Fibroblast of peridontal ligament (primary cell): Measurements from ENCODE around the gene LBHD1.
"Not testable (repeated sequence)": the region's sequence is repeated elsewhere in the genome, so short reads cannot be mapped to it uniquely, and the experiment has no call there.

Source experiments
- DNase-seq: peaks from one replicate; pipeline ENCODE4 v3.0.0-alpha.2; 2010; ENCODE audit errors: extremely low read depth

LBHD1 gene

GRCh38 chr11:62694455-62695167, 22.5 kb upstream of the LBHD1 start:
- DNase-seq = peak; percentile 89

GRCh38 chr11:62693624-62694023, 21.6 kb upstream of the LBHD1 start:
- DNase-seq = not testable (repeated sequence)

- peak; percentile 98 for DNase-seq
Measured at GRCh38 chr11:62689421-62690183, 17.5 kb upstream of the LBHD1 start, which contains the start of gene LRRN4CL. Gene LRRN4CL, minus strand, starts transcription at chr11:62689530. Its CDS starts 1,022 bp downstream, at chr11:62688508.

GRCh38 chr11:62688491-62688890, 16.4 kb upstream of the LBHD1 start:
- DNase-seq = peak; percentile 33

- no peak for DNase-seq
Measured at GRCh38 chr11:62687508-62688396, 15.7 kb upstream of the LBHD1 start.

GRCh38 chr11:62682518-62682917, 10.5 kb upstream of the LBHD1 start:
- no peak for DNase-seq

GRCh38 chr11:62680825-62681240, 8.8 kb upstream of the LBHD1 start:
- DNase-seq = peak; percentile 93

- DNase-seq = peak; percentile 94
Measured at GRCh38 chr11:62678770-62679696, 7.0 kb upstream of the LBHD1 start, which contains the start of gene UBXN1. Gene UBXN1, minus strand, starts transcription at chr11:62679073. Its CDS starts 150 bp downstream, at chr11:62678923.

GRCh38 chr11:62678433-62678769, 6.3 kb upstream of the LBHD1 start:
- no peak for DNase-seq

- DNase-seq = no peak
Measured at GRCh38 chr11:62677714-62678113, 5.6 kb upstream of the LBHD1 start.

- DNase-seq = no peak
Measured at GRCh38 chr11:62677156-62677555, 5.1 kb upstream of the LBHD1 start.

GRCh38 chr11:62676698-62677097, 4.6 kb upstream of the LBHD1 start:
- DNase-seq = no peak

GRCh38 chr11:62675415-62675814, 3.3 kb upstream of the LBHD1 start:
- DNase-seq = not testable (repeated sequence)

GRCh38 chr11:62673196-62673525, 1.1 kb upstream of the LBHD1 start:
- no peak for DNase-seq

GRCh38 chr11:62671236-62671607, 845 bp downstream of the LBHD1 start:
- no peak for DNase-seq

- DNase-seq = no peak
Measured at GRCh38 chr11:62669420-62670161, 2.5 kb downstream of the LBHD1 start.

GRCh38 chr11:62667460-62667859, 4.6 kb downstream of the LBHD1 start:
- DNase-seq = no peak

- no peak for DNase-seq
Measured at GRCh38 chr11:62666259-62666926, 5.7 kb downstream of the LBHD1 start.

GRCh38 chr11:62665599-62666258, 6.3 kb downstream of the LBHD1 start:
- DNase-seq = peak; percentile 67
